Ureter (tissue), 1 donor: ENCODE data around the gene UBE2M. TPM values are rescaled to one million over a fixed set of nuclear protein-coding genes. Genes with fewer than 3 reads are reported as not detected.
A peak's percentile ranks its signal among the peaks of the same experiment; 100 is the strongest.

Source experiments
- DNase-seq: peaks from one replicate; pipeline ENCODE4 v3.0.0-alpha.2; 2020; ENCODE audit warnings: low spot score
- total RNA-seq: library from RNA; stranded (reverse); gene quantifications from one replicate; pipeline ENCODE4 v1.2.4, GENCODE V29; 2023
- donor health status: DM: yes; HTN: yes; CAD: no.

Gene UBE2M
- total RNA-seq, 1 donor from 2014 or later = 60.7 TPM

DNA sequence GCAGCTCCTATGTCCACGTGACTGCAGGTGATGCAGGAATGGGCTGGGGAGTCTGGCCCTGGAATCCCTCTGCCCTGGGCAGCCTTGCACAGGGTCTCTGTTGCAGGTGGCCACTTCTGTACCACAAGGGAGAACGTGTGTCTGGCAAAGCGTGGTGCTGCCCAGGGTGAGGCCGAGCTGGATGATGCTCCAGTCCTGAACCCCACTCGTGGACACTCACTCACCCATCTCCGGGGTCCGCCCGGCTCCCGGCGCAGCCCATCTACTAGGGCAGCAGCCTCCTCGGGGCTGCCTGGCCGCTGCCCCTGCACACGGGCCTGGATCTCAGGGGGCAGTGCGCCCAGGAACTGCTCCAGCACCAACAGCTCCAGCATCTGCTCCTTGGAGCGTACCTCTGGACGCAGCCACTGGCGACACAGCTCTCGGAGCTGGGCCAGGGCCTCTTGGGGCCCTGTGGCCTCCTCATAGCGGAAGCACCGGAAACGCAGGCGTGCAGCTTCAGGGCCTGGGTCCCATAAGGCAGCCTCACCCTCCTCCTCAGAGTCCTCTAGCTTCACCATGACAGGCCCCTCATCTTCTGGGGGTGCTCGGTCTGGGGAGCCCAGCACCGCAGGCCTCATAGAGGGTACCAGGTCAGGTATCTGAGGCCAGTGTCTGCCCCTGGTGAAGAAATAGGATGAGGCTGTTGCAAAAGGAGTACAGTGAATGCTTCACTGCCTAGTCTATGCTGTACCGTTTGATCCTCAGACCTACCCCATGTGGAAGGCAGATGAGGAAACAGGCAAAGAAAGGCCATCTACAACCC lies 12.6 kb upstream of the UBE2M start:
- DNase-seq = no peak

- DNase-seq = no peak
Measured at GRCh38 chr19:58569943-58570670, 11.7 kb upstream of the UBE2M start.

- no peak for DNase-seq
Measured at GRCh38 chr19:58569191-58569942, 11.0 kb upstream of the UBE2M start.

GRCh38 chr19:58568453-58569130 lies 10.2 kb upstream of the UBE2M start:
- DNase-seq = no peak

DNA sequence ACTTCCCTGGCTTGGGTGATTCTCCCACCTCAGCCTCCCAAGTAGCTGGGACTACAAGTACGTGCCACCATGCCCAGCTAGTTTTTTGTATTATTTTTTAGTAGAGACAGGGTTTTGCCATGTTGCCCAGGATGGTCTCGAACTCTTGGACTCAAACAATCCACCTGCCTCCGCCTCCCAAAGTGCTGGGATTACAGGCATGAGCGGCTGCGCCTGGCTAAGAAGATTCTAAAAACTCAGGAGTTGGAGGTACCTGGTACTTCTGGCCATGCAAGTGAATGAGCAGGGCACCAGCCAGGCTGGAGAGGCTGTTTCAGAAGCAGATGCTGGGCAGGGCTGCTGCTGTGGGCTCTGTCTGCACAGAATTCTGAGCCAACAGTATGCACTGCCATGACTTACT lies 8.6 kb upstream of the UBE2M start:
- no peak for DNase-seq

DNA sequence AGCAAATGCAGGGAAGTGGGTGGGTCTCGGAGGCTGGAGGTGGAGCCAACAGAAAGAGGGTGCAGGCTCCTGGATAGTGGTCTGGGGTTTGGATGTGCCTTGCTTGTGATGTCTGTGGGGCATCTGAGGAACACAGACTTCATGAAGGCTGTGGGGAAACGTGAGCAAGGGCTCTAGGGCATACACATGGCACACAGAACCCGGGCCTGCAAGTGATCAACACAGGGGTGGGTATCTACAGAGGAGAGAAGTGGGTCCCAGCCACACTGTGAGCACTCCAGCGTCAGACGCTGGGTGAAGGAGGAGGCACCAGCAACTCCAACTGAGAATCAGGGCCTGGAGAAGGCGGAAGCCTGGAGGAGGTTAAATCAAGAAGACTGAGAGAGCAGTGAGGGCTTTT lies 5.4 kb upstream of the UBE2M start:
- no peak for DNase-seq

- no peak for DNase-seq
Measured at GRCh38 chr19:58563034-58563573, 4.7 kb upstream of the UBE2M start.

- no peak for DNase-seq
Measured at GRCh38 chr19:58562122-58563033, 4.0 kb upstream of the UBE2M start.

GRCh38 chr19:58561373-58562121 lies 3.1 kb upstream of the UBE2M start:
- no peak for DNase-seq

GRCh38 chr19:58560921-58561320 lies 2.5 kb upstream of the UBE2M start:
- no peak for DNase-seq

DNA sequence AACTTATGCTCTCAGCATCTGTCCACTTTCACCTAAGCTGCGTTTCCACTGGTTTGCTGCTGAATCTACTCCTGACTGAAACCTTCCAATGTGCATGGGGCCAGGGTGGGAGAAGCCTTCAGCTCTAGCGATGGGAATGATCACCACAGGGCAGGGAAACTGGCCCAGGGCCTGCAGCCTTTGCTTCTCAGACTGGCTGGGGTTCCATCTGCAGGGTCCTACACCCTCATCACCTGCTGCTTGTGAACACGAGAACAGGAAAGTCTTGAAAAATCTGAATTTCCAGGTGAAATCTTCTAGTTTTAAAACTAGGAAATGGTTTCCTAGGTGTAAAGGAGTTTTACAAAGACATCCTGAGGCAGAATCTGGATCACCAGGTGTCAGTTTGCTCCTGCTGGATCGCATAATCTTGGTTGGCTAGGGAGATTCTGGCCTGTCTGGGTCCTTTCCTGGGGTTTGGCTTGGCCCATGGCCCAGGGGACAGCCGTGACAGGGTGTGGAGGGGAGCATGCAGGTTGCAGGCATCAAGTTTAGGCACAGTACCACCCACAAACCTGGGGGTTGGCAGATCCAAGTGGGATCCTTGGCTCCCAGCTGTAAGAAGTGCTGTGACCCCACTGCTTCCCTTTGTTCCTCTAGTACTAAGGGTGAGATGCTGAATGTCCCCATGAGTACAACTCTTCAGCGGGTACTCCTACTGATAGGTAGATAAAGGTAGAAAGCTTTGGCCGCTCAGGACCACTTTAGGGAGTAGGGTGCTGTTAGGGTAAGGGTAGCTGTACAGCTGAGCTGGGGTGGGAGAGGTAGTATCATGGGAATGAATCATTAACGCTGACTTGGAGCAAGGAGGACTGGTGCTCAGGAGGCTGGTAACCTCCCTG lies 1.8 kb upstream of the UBE2M start:
- no peak for DNase-seq

- peak; percentile 95 for DNase-seq
Measured at GRCh38 chr19:58559275-58560006, 1.0 kb upstream of the UBE2M start.

- peak; percentile 100 for DNase-seq
Measured at GRCh38 chr19:58558623-58559274, 338 bp upstream of the UBE2M start.

- DNase-seq = no peak
Measured at GRCh38 chr19:58557221-58558065, 968 bp downstream of the UBE2M start.

GRCh38 chr19:58556622-58557220 lies 1.7 kb downstream of the UBE2M start:
- no peak for DNase-seq
